PC-9 (cell line): ENCODE measurements around the gene PTPN14. TPM values are rescaled to one million over a fixed set of nuclear protein-coding genes. Genes with fewer than 3 reads are reported as not detected.
A peak's percentile ranks its signal among the peaks of the same experiment; 100 is the strongest.

Experiments used
- BruUV-seq: library from RNA; stranded (reverse); fragments of 400-500 nt; replicated peaks from 2 replicates; lab custom pipeline; 2021; lab: Mats Ljungman, UMichigan
- CTCF ChIA-PET: fragments of 300-600 bp; sonication (Branson Sonifier 250); formaldehyde crosslinking; loops from one replicate; lab custom pipeline; 2022; ENCODE audit warnings: antibody characterized with exemption; lab: Charles Lee
- POLR2A ChIA-PET: fragments of 300-600 bp; sonication (Branson Sonifier 250); formaldehyde crosslinking; loops from one replicate; lab custom pipeline; 2022; ENCODE audit warnings: antibody characterized with exemption; ENCODE audit not compliant: unreplicated experiment; lab: Charles Lee
- DNase-seq, 2 experiments: peaks; one replicate each; pipeline versions ENCODE4 v3.0.0 to v3.0.0-alpha.2; 2015 to 2022; ENCODE audit warnings: mixed read lengths in 1 of 2
- H2AFZ ChIP-seq: fragments of 200-600 bp; sonication (generic); 2 replicates; pipeline ENCODE4 v1.8.1; 2017; ENCODE audit warnings: antibody characterized with exemption
- H3F3A ChIP-seq: fragments of 200-600 bp; sonication (generic); 2 replicates; pipeline ENCODE4 v1.8.1; 2017; ENCODE audit warnings: antibody characterized with exemption, mild to moderate bottlenecking, low read depth; ENCODE audit not compliant: insufficient read depth
- H3K27ac ChIP-seq: fragments of 200-600 bp; sonication (generic); 2 replicates; pipeline ENCODE4 v1.6.1; 2016; ENCODE audit warnings: mixed run types
- H3K27me3 ChIP-seq: fragments of 200-600 bp; sonication (generic); 2 replicates; pipeline ENCODE4 v1.6.1; 2016; ENCODE audit warnings: low read depth, mixed run types; ENCODE audit not compliant: insufficient read depth
- H3K36me3 ChIP-seq: fragments of 200-600 bp; sonication (generic); 2 replicates; pipeline ENCODE4 v1.6.1; 2016; ENCODE audit warnings: low read depth, mixed run types
- H3K4me1 ChIP-seq: fragments of 200-600 bp; sonication (generic); replicated peaks from 2 replicates; pipeline ENCODE4 v1.6.1; 2016; ENCODE audit warnings: mixed run types; ENCODE audit not compliant: insufficient read depth
- H3K4me2 ChIP-seq: fragments of 200-600 bp; sonication (generic); 2 replicates; pipeline ENCODE4 v1.6.1; 2017; ENCODE audit warnings: mixed run types
- H3K4me3 ChIP-seq: fragments of 200-600 bp; sonication (generic); 2 replicates; pipeline ENCODE4 v1.6.1; 2016; ENCODE audit warnings: mixed run types
- H3K79me2 ChIP-seq: fragments of 200-600 bp; sonication (generic); 2 replicates; pipeline ENCODE4 v1.6.1; 2017; ENCODE audit warnings: low read depth, mixed run types
- H3K9me2 ChIP-seq: fragments of 200-600 bp; sonication (generic); 2 replicates; pipeline ENCODE4 v1.8.1; 2017; ENCODE audit warnings: mild to moderate bottlenecking; ENCODE audit not compliant: insufficient read depth
- H3K9me3 ChIP-seq: fragments of 200-600 bp; sonication (generic); 2 replicates; pipeline ENCODE4 v1.8.1; 2016; ENCODE audit warnings: low read depth; ENCODE audit not compliant: insufficient read depth
- H4K20me1 ChIP-seq: fragments of 200-600 bp; sonication (generic); 2 replicates; pipeline ENCODE4 v1.8.1; 2017; ENCODE audit not compliant: insufficient read depth
- EZH2 ChIP-seq: fragments of 200-600 bp; sonication (generic); IDR thresholded peaks from 2 replicates; pipeline ENCODE4 v1.8.0; 2017; ENCODE audit warnings: antibody characterized with exemption, low read depth
- intact Hi-C: fragments of 100-400 bp; cut with micrococcal nuclease; formaldehyde crosslinking; loops from one replicate; pipeline ENCODE4 v1.10.0; 2022; ENCODE audit not compliant: unreplicated experiment
- total RNA-seq: library from RNA; stranded (reverse); gene quantifications from 2 replicates; pipeline ENCODE4 v1.2.3, GENCODE V29; 2021
- TF ChIP-seq, protein P1 (sequence below): fragments of 200-600 bp; sonication (generic); conservative IDR thresholded peaks from 2 replicates; pipeline ENCODE4 v1.6.1; 2017; ENCODE audit warnings: mixed run types, antibody characterized with exemption, mild to moderate bottlenecking, moderate library complexity

The PTPN14 gene
- total RNA-seq, 1 experiment from 2014 or later, result 78.9 TPM

DNA sequence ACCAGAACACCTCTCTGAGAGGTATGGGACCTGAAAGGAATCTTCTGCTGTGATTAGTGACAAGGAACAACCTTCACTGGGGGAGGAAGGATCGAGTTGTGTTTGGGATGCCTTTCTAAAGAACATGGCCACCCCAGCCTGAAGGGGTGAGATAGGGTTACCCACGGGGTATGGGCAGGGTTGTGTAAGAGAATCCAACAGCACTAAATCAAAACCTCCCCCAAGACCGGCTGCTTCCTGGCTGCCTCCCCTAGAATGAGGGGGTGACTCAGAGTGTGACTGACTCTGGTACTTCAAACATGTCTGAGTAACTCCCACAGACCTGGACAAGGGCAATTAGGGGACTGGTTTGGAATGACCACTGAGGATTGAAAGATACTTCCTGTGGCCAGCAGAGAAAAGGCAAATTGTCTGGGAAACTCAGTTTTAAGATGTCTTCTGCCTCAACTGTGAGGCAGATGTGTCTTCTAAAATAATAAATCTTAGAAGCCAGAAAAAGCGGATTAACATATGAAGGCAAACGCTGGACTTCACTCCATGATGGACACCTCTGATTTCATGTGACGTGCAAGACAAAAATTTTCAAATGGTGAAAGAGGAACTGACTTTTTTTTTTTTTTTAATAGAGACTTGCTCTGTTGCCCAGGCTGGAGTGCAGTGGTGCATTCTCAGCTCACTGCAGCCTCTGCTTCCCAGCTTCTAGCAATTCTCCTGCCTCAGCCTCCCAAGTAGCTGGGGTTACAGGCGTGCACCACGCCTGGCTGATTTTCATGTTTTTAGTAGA lies 6.7 kb upstream of the PTPN14 start:
- Histone ChIP-seq H3K4me1 (peaks cover 22% of the 10 kb centered on the region), H3K9me2 (no peaks in the 10 kb centered on the region), H3K4me3 (no peak overlapping the region), H3K4me2 (peak overlapping the region; percentile 35), H3K36me3 (no peaks in the 10 kb centered on the region), H4K20me1 (no peaks in the 10 kb centered on the region), H2AFZ (peak overlapping the region; percentile 53; the same call in 1 of the 2 replicates), H3F3A (peaks cover 3% of the 10 kb centered on the region; the same call in 1 of the 2 replicates), H3K27ac (0 out of 2 replicates have a peak overlapping the region, but pooled peaks have one; percentile 2), H3K79me2 (no peaks in the 10 kb centered on the region), H3K27me3 (no peaks in the 10 kb centered on the region), H3K9me3 (no peaks in the 10 kb centered on the region)
- ChIA-PET POLR2A (no interaction called here), CTCF (no interaction called here)
- peak; percentile 36 to 76 for DNase-seq
- BruUV-seq, result no TSS peak
- intact Hi-C loops, result no loop called here
- TF ChIP-seq EZH2, result no peak
- TF ChIP-seq, protein P1, sequence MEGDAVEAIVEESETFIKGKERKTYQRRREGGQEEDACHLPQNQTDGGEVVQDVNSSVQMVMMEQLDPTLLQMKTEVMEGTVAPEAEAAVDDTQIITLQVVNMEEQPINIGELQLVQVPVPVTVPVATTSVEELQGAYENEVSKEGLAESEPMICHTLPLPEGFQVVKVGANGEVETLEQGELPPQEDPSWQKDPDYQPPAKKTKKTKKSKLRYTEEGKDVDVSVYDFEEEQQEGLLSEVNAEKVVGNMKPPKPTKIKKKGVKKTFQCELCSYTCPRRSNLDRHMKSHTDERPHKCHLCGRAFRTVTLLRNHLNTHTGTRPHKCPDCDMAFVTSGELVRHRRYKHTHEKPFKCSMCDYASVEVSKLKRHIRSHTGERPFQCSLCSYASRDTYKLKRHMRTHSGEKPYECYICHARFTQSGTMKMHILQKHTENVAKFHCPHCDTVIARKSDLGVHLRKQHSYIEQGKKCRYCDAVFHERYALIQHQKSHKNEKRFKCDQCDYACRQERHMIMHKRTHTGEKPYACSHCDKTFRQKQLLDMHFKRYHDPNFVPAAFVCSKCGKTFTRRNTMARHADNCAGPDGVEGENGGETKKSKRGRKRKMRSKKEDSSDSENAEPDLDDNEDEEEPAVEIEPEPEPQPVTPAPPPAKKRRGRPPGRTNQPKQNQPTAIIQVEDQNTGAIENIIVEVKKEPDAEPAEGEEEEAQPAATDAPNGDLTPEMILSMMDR, result no peak

DNA sequence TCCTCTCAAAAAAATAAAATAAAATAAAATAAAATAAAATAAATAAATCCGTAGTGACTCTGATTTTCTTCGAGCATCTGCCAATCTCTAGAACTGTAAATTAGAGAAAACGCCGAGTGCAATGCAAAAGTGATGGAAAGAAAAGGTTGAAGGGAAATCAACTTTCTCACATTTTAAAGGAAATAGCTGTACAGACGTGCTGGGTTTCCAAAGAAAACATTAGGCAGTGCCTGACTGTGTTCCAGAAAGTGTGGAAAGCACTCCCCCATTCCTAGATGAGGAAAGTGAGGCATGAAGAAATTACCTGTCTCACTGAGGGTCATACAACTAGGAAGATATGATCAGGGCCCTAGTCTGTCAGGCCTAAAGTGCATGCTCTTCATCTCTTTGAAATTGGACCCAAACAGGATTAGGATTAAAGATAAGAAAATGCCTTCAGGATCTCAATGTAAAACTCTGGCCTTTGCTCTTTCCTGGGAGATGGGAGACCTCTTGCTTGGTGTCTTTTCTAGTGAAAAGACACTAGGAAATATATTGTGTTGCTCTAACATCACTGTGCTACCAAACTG lies 1.8 kb upstream of the PTPN14 start:
- no peak overlapping the region for H3K27ac ChIP-seq
- H3F3A ChIP-seq, result peaks cover 18% of the 10 kb centered on the region
- H3K4me2 ChIP-seq, result no peak overlapping the region
- no TSS peak for BruUV-seq
- H3K9me2 ChIP-seq, result no peaks in the 10 kb centered on the region
- ChIA-PET POLR2A (interaction anchor here (0.6 kb wide), 1 partner anchor 59 kb away, joined by 6 read pairs; no protein-coding TSS in a partner anchor), CTCF (no interaction called here)
- no peaks in the 10 kb centered on the region for H3K27me3 ChIP-seq
- intact Hi-C loops, result no loop called here
- H3K4me3 ChIP-seq, result no peak overlapping the region
- no peaks in the 10 kb centered on the region for H4K20me1 ChIP-seq
- H3K9me3 ChIP-seq, result no peaks in the 10 kb centered on the region
- no peak overlapping the region for H2AFZ ChIP-seq
- H3K4me1 ChIP-seq, result peaks cover 40% of the 10 kb centered on the region
- no peaks in the 10 kb centered on the region for H3K36me3 ChIP-seq
- DNase-seq, result no peak
- TF ChIP-seq EZH2, result no peak
- TF ChIP-seq, protein P1, result no peak
- H3K79me2 ChIP-seq, result peaks cover 27% of the 10 kb centered on the region

DNA sequence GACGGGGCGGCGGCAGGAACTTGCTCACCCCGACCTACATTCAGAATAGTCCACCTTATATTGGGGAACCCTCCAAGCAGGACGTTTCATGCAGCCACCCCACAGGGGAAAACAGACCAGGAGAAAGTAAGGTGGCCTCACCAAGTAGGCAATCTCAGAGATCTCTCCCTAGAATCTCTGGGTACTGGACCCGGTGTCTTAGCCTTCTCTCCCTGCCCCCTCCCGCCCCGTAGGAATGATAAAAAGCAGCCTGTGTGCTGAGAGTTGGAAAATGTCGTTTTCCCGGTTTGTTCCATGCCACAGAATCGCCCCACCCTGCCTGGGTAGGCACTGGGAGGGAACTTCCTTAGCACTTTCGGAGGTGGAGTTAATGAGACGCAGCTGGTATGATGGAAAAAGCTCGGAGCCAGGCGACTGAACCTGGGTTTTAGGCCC lies 789 bp upstream of the PTPN14 start:
- no peaks in the 10 kb centered on the region for H3K9me2 ChIP-seq
- H2AFZ ChIP-seq, result peak overlapping the region; percentile 94
- BruUV-seq, result TSS peak; percentile 86
- no peaks in the 10 kb centered on the region for H3K27me3 ChIP-seq
- TF ChIP-seq EZH2, result no peak
- TF ChIP-seq, protein P1, result no peak; the same call in 1 of the 2 replicates
- H3K4me1 ChIP-seq, result peaks cover 42% of the 10 kb centered on the region
- H3K4me3 ChIP-seq, result peak overlapping the region; percentile 71
- H4K20me1 ChIP-seq, result no peaks in the 10 kb centered on the region
- POLR2A ChIA-PET, result interaction anchor here (0.5 to 1.3 kb wide), 9 partner anchors 17 to 174 kb away, joined by 3 to 26 read pairs (median 6); no protein-coding TSS in a partner anchor
- peak overlapping the region; percentile 90 for H3K4me2 ChIP-seq
- peaks cover 18% of the 10 kb centered on the region for H3F3A ChIP-seq
- no peaks in the 10 kb centered on the region for H3K9me3 ChIP-seq
- H3K36me3 ChIP-seq, result no peaks in the 10 kb centered on the region
- H3K79me2 ChIP-seq, result peaks cover 37% of the 10 kb centered on the region
- CTCF ChIA-PET, result interaction anchor here (0.6 to 0.9 kb wide), 3 partner anchors 12 to 226 kb away, joined by 3 to 4 read pairs (median 4); no protein-coding TSS in a partner anchor
- peak; percentile 83 to 92 for DNase-seq
- intact Hi-C loops, result loop anchor here (1.0 kb wide), 3 partner anchors 33 to 175 kb away; no protein-coding TSS in a partner anchor
- H3K27ac ChIP-seq, result peak overlapping the region; percentile 97
